ENCODE results near the gene VGLL4.

- TF ChIP-seq CTCF (IDR thresholded peaks at IDR 0.05; ENCODE audit: insufficient read depth, low read length, poor library complexity, severe bottlenecking) (no peak), EZH2phosphoT487 (conservative IDR thresholded peaks at IDR 0.05; ENCODE audit: low read length) (no peak)
These were observed 18.2 kb downstream of the VGLL4 start for GRCh38 chr3:11625376-11626083.
